AG04450 (cell line): ENCODE results near the gene SPATA18. TPM values are rescaled to one million over a fixed set of nuclear protein-coding genes. Genes with fewer than 3 reads are reported as not detected.
"Not testable (repeated sequence)": the region's sequence is repeated elsewhere in the genome, so short reads cannot be mapped to it uniquely, and the experiment has no call there.

Source experiments
- CTCF ChIA-PET: fragments of 300-600, 350-600 bp; formaldehyde crosslinking; extraction: SDS; loops from one replicate; lab custom pipeline; 2022; ENCODE audit warnings: antibody characterized with exemption, inconsistent platforms; lab: Charles Lee
- POLR2A ChIA-PET: fragments of 350-600 bp; formaldehyde crosslinking; extraction: SDS; loops from one replicate; lab custom pipeline; 2021; ENCODE audit warnings: antibody characterized with exemption, inconsistent platforms; lab: Yijun Ruan, JAX
- DNase-seq: peaks from one replicate; pipeline ENCODE4 v3.0.0-alpha.2; 2011; ENCODE audit warnings: low read depth, low spot score
- H3K27ac ChIP-seq: one replicate; pipeline ENCODE4 v1.5.1; 2012; ENCODE audit warnings: low read depth, low read length, control low read depth
- H3K27me3 ChIP-seq: one replicate; pipeline ENCODE4 v1.6.0; 2012; ENCODE audit warnings: low read length; ENCODE audit not compliant: control insufficient read depth, insufficient read depth
- H3K4me3 ChIP-seq: 2 replicates; pipeline ENCODE4 v1.5.1; 2011; ENCODE audit warnings: mild to moderate bottlenecking, low read depth, low read length, control low read depth
- H3K9me3 ChIP-seq: 2 replicates; pipeline ENCODE4 v1.5.1; 2012; ENCODE audit warnings: low read length; ENCODE audit not compliant: control insufficient read depth, insufficient read depth
- polyA plus RNA-seq: library from polyadenylated mRNA; depleted of rRNA; stranded (reverse); fragments of >200 nt; gene quantifications from 2 replicates; pipeline ENCODE4 v1.2.3, GENCODE V29; 2011
- TF ChIP-seq, protein P1 (sequence below): IDR thresholded peaks from 2 replicates; pipeline ENCODE4 v1.5.1; 2011; ENCODE audit warnings: low read depth, low read length, control low read depth, inconsistent platforms

Gene SPATA18
- polyA plus RNA-seq, 1 experiment = 12.7 TPM

DNA sequence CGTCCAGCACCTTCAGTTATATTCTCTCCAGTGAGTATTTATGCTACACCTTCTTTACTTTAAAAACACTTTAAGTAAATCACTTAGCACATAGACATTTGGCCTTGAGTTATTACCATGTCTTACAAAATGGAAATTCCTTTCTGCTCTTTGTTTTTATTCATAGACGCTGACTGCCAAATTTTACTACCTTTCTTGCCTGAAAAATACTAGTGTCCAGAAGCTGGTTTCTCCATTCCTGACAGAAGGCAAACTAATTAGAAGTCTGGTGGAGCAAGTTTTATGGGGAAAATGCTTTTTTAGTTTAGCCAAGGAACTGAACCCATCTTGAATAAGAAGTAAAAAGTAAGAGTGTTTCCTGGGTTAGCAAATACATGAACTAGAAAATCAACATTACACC lies 65.5 kb downstream of the SPATA18 start:
- TF ChIP-seq, protein P1, sequence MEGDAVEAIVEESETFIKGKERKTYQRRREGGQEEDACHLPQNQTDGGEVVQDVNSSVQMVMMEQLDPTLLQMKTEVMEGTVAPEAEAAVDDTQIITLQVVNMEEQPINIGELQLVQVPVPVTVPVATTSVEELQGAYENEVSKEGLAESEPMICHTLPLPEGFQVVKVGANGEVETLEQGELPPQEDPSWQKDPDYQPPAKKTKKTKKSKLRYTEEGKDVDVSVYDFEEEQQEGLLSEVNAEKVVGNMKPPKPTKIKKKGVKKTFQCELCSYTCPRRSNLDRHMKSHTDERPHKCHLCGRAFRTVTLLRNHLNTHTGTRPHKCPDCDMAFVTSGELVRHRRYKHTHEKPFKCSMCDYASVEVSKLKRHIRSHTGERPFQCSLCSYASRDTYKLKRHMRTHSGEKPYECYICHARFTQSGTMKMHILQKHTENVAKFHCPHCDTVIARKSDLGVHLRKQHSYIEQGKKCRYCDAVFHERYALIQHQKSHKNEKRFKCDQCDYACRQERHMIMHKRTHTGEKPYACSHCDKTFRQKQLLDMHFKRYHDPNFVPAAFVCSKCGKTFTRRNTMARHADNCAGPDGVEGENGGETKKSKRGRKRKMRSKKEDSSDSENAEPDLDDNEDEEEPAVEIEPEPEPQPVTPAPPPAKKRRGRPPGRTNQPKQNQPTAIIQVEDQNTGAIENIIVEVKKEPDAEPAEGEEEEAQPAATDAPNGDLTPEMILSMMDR = no peak
- DNase-seq = no peak
- ChIA-PET POLR2A (no interaction called here), CTCF (no interaction called here)
- Histone ChIP-seq H3K4me3 (no peak overlapping the region), H3K9me3 (no peaks in the 10 kb centered on the region), H3K27me3 (no peaks in the 10 kb centered on the region), H3K27ac (no peak overlapping the region)

DNA sequence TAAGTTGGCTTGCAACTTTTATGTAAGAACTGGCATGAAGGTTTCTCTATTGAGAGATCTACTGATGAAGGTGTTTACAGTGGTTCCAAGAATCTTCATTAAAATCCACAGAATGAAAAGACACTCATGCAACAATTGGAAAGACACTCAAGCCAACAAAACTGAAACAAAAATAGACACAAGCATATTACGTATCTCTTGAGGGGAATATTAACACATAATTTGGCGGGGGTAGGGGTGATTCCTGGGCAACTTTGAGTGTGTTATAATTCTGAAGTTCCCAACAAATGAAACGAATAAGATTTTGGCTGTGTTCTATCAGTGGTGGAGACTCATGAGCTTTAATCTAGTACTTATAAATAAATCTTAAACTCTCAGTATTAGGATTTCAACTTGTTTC lies 75.1 kb downstream of the SPATA18 start:
- ChIA-PET POLR2A (no interaction called here), CTCF (no interaction called here)
- Histone ChIP-seq H3K27ac (no peak overlapping the region), H3K4me3 (no peak overlapping the region), H3K27me3 (no peaks in the 10 kb centered on the region), H3K9me3 (no peaks in the 10 kb centered on the region)
- TF ChIP-seq, protein P1 = no peak
- no peak for DNase-seq

DNA sequence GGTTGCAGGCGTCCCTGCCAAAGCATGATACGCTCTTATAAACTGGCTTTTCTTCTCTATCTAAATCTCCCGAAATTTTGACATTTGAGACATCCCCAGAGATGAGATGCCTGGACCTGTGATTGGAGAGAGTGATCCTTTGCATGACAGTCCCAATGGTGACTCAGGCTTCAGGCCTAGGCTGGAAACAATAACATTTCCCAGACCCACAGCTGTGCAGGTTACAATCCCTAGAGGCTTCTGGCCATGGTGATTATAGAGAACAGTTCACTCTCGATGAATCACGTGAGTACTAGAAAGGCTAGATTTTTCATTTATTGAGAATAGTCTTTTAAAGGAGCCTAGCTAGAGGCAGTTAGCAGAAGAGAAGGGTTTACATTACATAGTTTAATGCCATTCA lies 75.9 kb downstream of the SPATA18 start:
- Histone ChIP-seq H3K27ac (no peak overlapping the region), H3K9me3 (no peaks in the 10 kb centered on the region), H3K27me3 (no peaks in the 10 kb centered on the region), H3K4me3 (no peak overlapping the region)
- TF ChIP-seq, protein P1 = no peak
- POLR2A ChIA-PET = no interaction called here
- CTCF ChIA-PET = no interaction called here
- DNase-seq = no peak

DNA sequence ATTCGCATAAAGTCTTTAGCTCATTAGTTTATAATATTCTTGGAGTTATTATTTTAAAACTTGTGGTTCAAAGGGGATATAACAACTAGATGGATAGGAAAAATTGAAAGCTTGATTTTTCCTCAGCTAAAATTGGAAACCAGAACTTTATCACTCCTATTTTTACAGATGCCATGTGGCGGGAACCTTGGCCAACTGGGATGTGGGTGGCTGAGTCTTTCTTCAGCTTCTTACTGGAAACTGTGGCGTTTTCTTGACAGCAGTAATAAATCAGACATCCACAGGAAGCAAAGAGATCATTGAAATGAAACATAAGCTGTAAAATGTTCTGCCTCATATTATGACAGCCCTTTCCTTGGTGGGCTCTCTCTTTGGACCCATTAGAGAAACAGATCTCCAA lies 84.1 kb downstream of the SPATA18 start:
- TF ChIP-seq, protein P1 = no peak
- CTCF ChIA-PET = interaction anchor here (0.5 kb wide), 1 partner anchor 57 kb away, joined by 4 read pairs; no protein-coding TSS in a partner anchor
- DNase-seq = no peak
- no peak overlapping the region for H3K27ac ChIP-seq
- H3K4me3 ChIP-seq = no peak overlapping the region
- no peaks in the 10 kb centered on the region for H3K9me3 ChIP-seq
- POLR2A ChIA-PET = no interaction called here
- no peaks in the 10 kb centered on the region for H3K27me3 ChIP-seq

DNA sequence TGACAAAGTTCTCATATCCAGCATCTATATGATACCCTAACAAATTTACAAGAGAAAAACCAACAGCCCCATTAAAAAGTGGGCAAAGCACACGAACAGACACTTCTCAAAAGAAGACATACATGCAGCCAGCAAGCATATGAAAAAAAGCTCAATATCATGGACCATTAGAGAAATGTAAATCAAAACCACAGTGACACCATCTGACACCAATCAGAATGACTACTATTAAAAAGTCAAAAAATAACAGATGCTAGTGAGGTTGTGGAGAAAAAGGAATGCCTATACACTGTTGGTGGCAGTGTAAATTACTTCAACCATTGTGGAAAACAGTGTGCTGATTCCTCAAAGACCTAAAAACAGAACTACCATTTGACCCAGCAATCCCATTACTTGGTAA lies 86.0 kb downstream of the SPATA18 start:
- H3K27me3 ChIP-seq, H3K9me3 ChIP-seq, H3K27ac ChIP-seq, DNase-seq, POLR2A ChIA-PET, H3K4me3 ChIP-seq: not testable (repeated sequence)
- CTCF ChIA-PET = interaction anchor here (0.6 kb wide), 2 partner anchors 87 to 242 kb away, joined by 3 read pairs; no protein-coding TSS in a partner anchor

DNA sequence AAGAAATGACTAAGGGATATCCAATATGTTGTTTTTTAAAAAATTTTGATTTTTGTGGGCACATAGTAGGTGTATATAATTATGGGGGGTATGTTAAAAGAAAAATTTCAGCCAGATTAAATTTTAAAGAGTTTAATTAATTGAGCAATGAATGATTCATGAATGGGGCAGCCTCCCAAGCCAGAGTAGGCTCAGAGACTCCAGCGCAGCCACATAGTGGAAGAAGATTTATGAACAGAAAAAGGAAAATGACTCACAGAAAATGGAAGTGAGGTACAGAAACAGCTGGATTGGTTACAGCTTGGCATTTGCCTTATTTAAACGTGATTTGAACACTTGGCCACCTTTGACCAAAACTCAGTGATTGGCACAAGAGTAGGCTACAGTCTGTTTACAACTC lies 91.7 kb downstream of the SPATA18 start:
- Histone ChIP-seq H3K27ac (no peak overlapping the region), H3K27me3 (no peaks in the 10 kb centered on the region), H3K4me3 (no peak overlapping the region), H3K9me3 (no peaks in the 10 kb centered on the region)
- TF ChIP-seq, protein P1 = no peak
- ChIA-PET POLR2A (no interaction called here), CTCF (no interaction called here)
- DNase-seq = no peak
